Stimulated activated CD4-positive, alpha-beta T cell treated with anti-CD3 and anti-CD28 coated beads, Interleukin-1b, Interleukin-23, amount 100 ng/mL, for 24 hours (primary cell): ENCODE results near the gene POM121L2.
"Not testable (repeated sequence)": the region's sequence is repeated elsewhere in the genome, so short reads cannot be mapped to it uniquely, and the experiment has no call there.

ENCODE experiments used
- DNase-seq, 4 experiments: peaks; one replicate each; pipeline ENCODE4 v3.0.0-alpha.2; 2020; ENCODE audit warnings: low read depth in 4 of 4, low spot score in 1 of 4

The POM121L2 gene

GRCh38 chr6:27294409-27294808 is 17.7 kb downstream of the POM121L2 start:
- no peak for DNase-seq

- no peak for DNase-seq
Measured at GRCh38 chr6:27293436-27294098, 18.5 kb downstream of the POM121L2 start.

- DNase-seq = no peak
Measured at GRCh38 chr6:27290850-27291208, 21.2 kb downstream of the POM121L2 start.

GRCh38 chr6:27290065-27290849 is 21.8 kb downstream of the POM121L2 start:
- DNase-seq = no peak

- DNase-seq = no peak
Measured at GRCh38 chr6:27288136-27289044, 23.7 kb downstream of the POM121L2 start.

GRCh38 chr6:27287751-27288135 is 24.3 kb downstream of the POM121L2 start:
- no peak for DNase-seq

GRCh38 chr6:27286141-27286540 is 25.9 kb downstream of the POM121L2 start:
- no peak for DNase-seq

GRCh38 chr6:27283279-27283678 is 28.8 kb downstream of the POM121L2 start:
- DNase-seq = no peak

- DNase-seq = no peak
Measured at GRCh38 chr6:27281569-27281968, 30.5 kb downstream of the POM121L2 start.

GRCh38 chr6:27281105-27281539 is 31.0 kb downstream of the POM121L2 start:
- DNase-seq = no peak

GRCh38 chr6:27280540-27281000 is 31.5 kb downstream of the POM121L2 start:
- no peak for DNase-seq

- DNase-seq = peak in 3 of 4 experiments; percentile 13 to 28 (median 16)
Measured at GRCh38 chr6:27280064-27280539, 32.0 kb downstream of the POM121L2 start.

- no peak for DNase-seq
Measured at GRCh38 chr6:27279513-27280063, 32.5 kb downstream of the POM121L2 start.

- peak in 1 of 4 experiments; percentile 13 for DNase-seq
Measured at GRCh38 chr6:27275025-27275956, 36.8 kb downstream of the POM121L2 start.

GRCh38 chr6:27273783-27274182 is 38.3 kb downstream of the POM121L2 start:
- DNase-seq = no peak

- DNase-seq = no peak
Measured at GRCh38 chr6:27268803-27269202, 43.3 kb downstream of the POM121L2 start.

- no peak for DNase-seq
Measured at GRCh38 chr6:27267857-27268434, 44.1 kb downstream of the POM121L2 start.

GRCh38 chr6:27267003-27267402 is 45.1 kb downstream of the POM121L2 start:
- DNase-seq = not testable (repeated sequence)

GRCh38 chr6:27263886-27264285 is 48.2 kb downstream of the POM121L2 start:
- no peak for DNase-seq
